HUES64 (cell line): Measurements from ENCODE around the gene STRN.
"Not testable (repeated sequence)": the region's sequence is repeated elsewhere in the genome, so short reads cannot be mapped to it uniquely, and the experiment has no call there.

ENCODE experiments used
- H3K27ac ChIP-seq: 2 replicates; pipeline ENCODE4 v1.7.0; 2013; ENCODE audit warnings: low read depth, low read length, inconsistent platforms
- H3K27me3 ChIP-seq: 2 replicates; pipeline ENCODE4 v1.6.1; 2013; ENCODE audit warnings: mild to moderate bottlenecking, low read length; ENCODE audit not compliant: insufficient read depth
- H3K36me3 ChIP-seq: 2 replicates; pipeline ENCODE4 v1.6.1; 2013; ENCODE audit warnings: mild to moderate bottlenecking, low read length; ENCODE audit not compliant: insufficient read depth
- H3K4me1 ChIP-seq: 2 replicates; pipeline ENCODE4 v1.6.1; 2013; ENCODE audit warnings: mild to moderate bottlenecking, low read length, moderate library complexity; ENCODE audit not compliant: insufficient read depth
- H3K4me3 ChIP-seq: 2 replicates; pipeline ENCODE4 v1.5.1; 2013; ENCODE audit warnings: mild to moderate bottlenecking, low read length, moderate library complexity
- H3K9ac ChIP-seq: 2 replicates; pipeline ENCODE4 v1.6.1; 2013; ENCODE audit warnings: mild to moderate bottlenecking, low read depth, low read length
- H3K9me3 ChIP-seq: 2 replicates; pipeline ENCODE4 v1.6.1; 2013; ENCODE audit warnings: low read depth, low read length; ENCODE audit not compliant: insufficient read depth
- WGBS: fragments of 150-250, 120-280 bp; methylation state at CpG from one replicate; pipeline ENCODE4 v1.1.7; 2013; ENCODE audit warnings: missing lambda C conversion rate; 5-methylcytosine and 5-hydroxymethylcytosine counted together

Gene STRN

GRCh38 chr2:36834203-36834602 lies 132.1 kb downstream of the STRN start:
- H3K9me3 ChIP-seq: no peaks in the 10 kb centered on the region
- H3K9ac ChIP-seq: no peak overlapping the region
- peak overlapping the region; percentile 88; the same call in 1 of the 2 replicates for H3K27ac ChIP-seq
- no peaks in the 10 kb centered on the region for H3K36me3 ChIP-seq
- 99% methylated on average over 2 of the region's 2 CpGs for WGBS
- H3K4me1 ChIP-seq: peaks cover 21% of the 10 kb centered on the region
- H3K27me3 ChIP-seq: no peaks in the 10 kb centered on the region
- no peak overlapping the region for H3K4me3 ChIP-seq

- H3K4me1 ChIP-seq: peaks cover 21% of the 10 kb centered on the region
- 86% methylated on average over 1 of the region's 1 CpG for WGBS
- H3K9ac ChIP-seq: no peak overlapping the region
- H3K27ac ChIP-seq: no peak overlapping the region
- H3K9me3 ChIP-seq: no peaks in the 10 kb centered on the region
- H3K27me3 ChIP-seq: no peaks in the 10 kb centered on the region
- H3K4me3 ChIP-seq: no peak overlapping the region
- no peaks in the 10 kb centered on the region for H3K36me3 ChIP-seq
These were observed 135.2 kb downstream of the STRN start for GRCh38 chr2:36831185-36831584.

DNA sequence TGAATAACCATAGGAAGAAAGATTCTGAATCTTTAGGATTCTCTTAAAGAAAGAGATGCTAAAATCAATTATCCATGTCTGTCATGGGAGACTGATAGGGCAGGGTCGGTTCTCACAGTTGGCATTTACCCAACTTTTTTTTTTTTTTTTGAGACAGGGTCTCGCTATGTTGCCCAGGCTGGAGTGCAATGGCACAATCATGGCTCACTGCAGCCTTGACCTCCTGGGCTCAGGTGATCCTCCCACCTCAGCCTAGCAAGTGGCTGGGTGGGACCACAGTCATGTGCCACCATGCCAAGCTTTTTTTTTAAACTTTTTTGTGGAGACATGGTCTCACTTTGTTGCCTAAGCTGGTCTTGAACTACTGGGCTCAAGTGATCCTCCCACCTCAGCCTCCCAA lies 141.7 kb downstream of the STRN start:
- H3K4me1 ChIP-seq, H3K9me3 ChIP-seq, H3K4me3 ChIP-seq, H3K36me3 ChIP-seq, H3K27me3 ChIP-seq: not testable (repeated sequence)
- H3K27ac ChIP-seq: peak overlapping the region; percentile 65; the same call in 1 of the 2 replicates
- WGBS: 91% methylated on average over 2 of the region's 2 CpGs
- 0 out of 2 replicates have a peak overlapping the region, but pooled peaks have one; percentile 13 for H3K9ac ChIP-seq

DNA sequence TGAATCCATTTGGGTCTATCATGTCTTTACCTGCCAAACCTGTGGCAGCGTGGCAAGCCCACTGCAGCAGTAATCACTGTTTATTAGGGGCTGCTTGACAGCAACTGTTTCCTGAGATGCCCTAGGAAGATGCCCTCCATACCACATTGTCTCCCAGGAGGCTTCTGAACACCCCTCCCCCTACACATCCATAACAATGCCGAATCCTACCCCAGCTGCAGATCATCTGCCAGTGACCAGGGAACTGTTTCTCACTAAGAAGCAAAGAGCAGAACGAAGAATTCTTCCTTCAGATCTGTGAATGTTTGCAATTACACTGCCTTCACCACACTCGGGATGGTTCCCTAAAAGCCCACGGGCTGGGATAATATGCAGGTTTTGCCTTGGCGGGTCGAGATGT lies 142.1 kb downstream of the STRN start:
- peak overlapping the region; percentile 65; the same call in 1 of the 2 replicates for H3K27ac ChIP-seq
- no peaks in the 10 kb centered on the region for H3K36me3 ChIP-seq
- no peak overlapping the region; the same call in 1 of the 2 replicates for H3K4me3 ChIP-seq
- H3K27me3 ChIP-seq: no peaks in the 10 kb centered on the region
- H3K9ac ChIP-seq: 0 out of 2 replicates have a peak overlapping the region, but pooled peaks have one; percentile 13
- H3K9me3 ChIP-seq: no peaks in the 10 kb centered on the region
- H3K4me1 ChIP-seq: peaks cover 7% of the 10 kb centered on the region
- WGBS: 59% methylated on average over 7 of the region's 7 CpGs

DNA sequence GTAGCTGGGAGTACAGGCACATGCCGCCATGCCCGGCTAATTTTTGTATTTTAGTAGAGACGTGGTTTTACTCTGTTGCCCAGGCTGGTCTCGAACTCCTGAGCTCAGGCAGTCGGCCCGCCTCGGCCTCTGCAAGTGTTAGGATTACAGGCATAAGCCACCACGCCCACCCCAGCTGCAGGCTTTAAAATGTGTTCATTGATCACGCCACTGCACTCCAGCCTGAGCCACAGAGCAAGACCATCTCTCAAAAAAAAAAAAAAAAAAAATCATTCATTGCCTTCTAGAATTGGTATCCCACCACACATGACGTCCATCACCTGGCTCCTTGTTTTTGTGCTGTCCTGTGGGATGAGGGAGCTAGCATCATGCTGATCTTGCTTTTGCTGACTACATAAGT lies 142.5 kb downstream of the STRN start:
- Histone ChIP-seq H3K36me3 (no peaks in the 10 kb centered on the region), H3K9ac (no peak overlapping the region), H3K27ac (no peak overlapping the region; the same call in 1 of the 2 replicates), H3K27me3 (no peaks in the 10 kb centered on the region), H3K4me1 (peaks cover 7% of the 10 kb centered on the region), H3K4me3 (no peak overlapping the region; the same call in 1 of the 2 replicates), H3K9me3 (no peaks in the 10 kb centered on the region)
- WGBS: 92% methylated on average over 10 of the region's 10 CpGs

DNA sequence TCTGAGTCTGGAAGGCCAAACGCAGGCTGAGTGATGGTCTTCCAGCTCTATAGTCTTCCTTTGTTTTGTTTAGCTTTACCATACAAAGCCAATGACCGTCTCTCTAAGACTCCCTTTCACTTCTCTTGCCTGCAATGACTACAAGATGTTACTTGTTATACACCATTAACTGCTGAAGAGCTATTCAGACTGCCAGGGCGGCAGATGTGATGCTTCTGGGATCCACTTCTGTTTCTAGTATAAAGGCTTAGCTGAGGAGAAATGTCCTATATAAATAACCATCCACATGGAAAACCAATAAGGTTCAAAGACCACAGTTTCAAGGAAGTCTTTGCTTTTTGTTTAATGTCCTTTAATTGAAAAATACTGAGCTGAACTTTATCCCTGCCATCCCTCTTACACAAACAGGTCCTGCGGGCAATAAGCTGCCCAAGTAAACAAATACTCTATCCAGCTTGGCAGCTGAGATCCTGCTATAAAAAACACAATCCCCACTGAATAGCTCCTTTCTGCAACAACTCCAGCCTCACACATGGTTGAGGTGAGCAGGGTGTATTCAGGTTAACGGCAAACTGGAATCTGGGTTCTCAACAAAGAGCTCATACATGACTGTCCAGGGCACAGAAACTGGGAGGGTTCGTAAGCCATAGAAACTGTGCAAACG lies 145.3 kb downstream of the STRN start:
- Histone ChIP-seq H3K4me3 (no peak overlapping the region), H3K4me1 (peaks cover 7% of the 10 kb centered on the region), H3K27me3 (no peaks in the 10 kb centered on the region), H3K36me3 (no peaks in the 10 kb centered on the region), H3K9ac (no peak overlapping the region), H3K9me3 (no peaks in the 10 kb centered on the region), H3K27ac (no peak overlapping the region)
- 94% methylated on average over 6 of the region's 7 CpGs for WGBS

- Histone ChIP-seq H3K9me3 (no peaks in the 10 kb centered on the region), H3K9ac (no peak overlapping the region), H3K27me3 (no peaks in the 10 kb centered on the region), H3K36me3 (no peaks in the 10 kb centered on the region), H3K4me3 (no peak overlapping the region), H3K27ac (no peak overlapping the region), H3K4me1 (peaks cover 4% of the 10 kb centered on the region)
- 95% methylated on average over 4 of the region's 4 CpGs for WGBS
These were observed 147.1 kb downstream of the STRN start for GRCh38 chr2:36819095-36819711.

DNA sequence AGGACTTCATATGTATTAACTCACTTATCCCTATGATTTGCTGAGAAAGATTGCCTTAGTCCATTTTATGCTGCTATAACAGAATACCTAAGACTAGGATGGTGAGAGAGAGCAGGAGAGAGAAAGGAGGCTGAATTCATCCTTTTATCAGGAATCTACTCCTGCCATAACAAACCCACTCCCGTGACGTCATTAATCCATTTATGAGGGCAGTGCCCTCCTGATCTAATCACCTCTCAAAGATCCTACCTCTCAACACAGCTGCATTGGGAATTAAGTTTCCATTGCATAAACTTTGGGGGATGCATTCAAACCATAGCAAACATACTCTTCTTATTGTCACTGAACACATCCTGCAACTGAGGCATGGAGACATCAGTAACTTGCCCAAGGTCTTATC lies 147.8 kb downstream of the STRN start:
- Histone ChIP-seq H3K27ac (no peak overlapping the region), H3K27me3 (no peaks in the 10 kb centered on the region), H3K4me1 (no peaks in the 10 kb centered on the region; the same call in 1 of the 2 replicates), H3K9me3 (no peaks in the 10 kb centered on the region), H3K36me3 (no peaks in the 10 kb centered on the region), H3K9ac (no peak overlapping the region), H3K4me3 (no peak overlapping the region)
- 92% methylated on average over 2 of the region's 2 CpGs for WGBS

- no peak overlapping the region for H3K4me3 ChIP-seq
- H3K9ac ChIP-seq: no peak overlapping the region
- no peaks in the 10 kb centered on the region for H3K27me3 ChIP-seq
- no peaks in the 10 kb centered on the region for H3K4me1 ChIP-seq
- WGBS: 66% methylated on average over 6 of the region's 6 CpGs
- no peaks in the 10 kb centered on the region for H3K9me3 ChIP-seq
- no peak overlapping the region for H3K27ac ChIP-seq
- no peaks in the 10 kb centered on the region for H3K36me3 ChIP-seq
These were observed 154.1 kb downstream of the STRN start for GRCh38 chr2:36812196-36812595.

- no peaks in the 10 kb centered on the region for H3K4me1 ChIP-seq
- no peak overlapping the region for H3K9ac ChIP-seq
- H3K9me3 ChIP-seq: no peaks in the 10 kb centered on the region
- no peak overlapping the region for H3K4me3 ChIP-seq
- WGBS: 94% methylated on average over 5 of the region's 5 CpGs
- no peaks in the 10 kb centered on the region for H3K27me3 ChIP-seq
- H3K36me3 ChIP-seq: no peaks in the 10 kb centered on the region
- no peak overlapping the region for H3K27ac ChIP-seq
These were observed 155.3 kb downstream of the STRN start for GRCh38 chr2:36811071-36811470.

- H3K4me3 ChIP-seq: no peak overlapping the region
- no peak overlapping the region for H3K27ac ChIP-seq
- no peaks in the 10 kb centered on the region for H3K36me3 ChIP-seq
- no peaks in the 10 kb centered on the region for H3K9me3 ChIP-seq
- 93% methylated on average over 3 of the region's 3 CpGs for WGBS
- no peaks in the 10 kb centered on the region for H3K4me1 ChIP-seq
- H3K27me3 ChIP-seq: no peaks in the 10 kb centered on the region
- no peak overlapping the region for H3K9ac ChIP-seq
These were observed 157.3 kb downstream of the STRN start for GRCh38 chr2:36809069-36809445.
